ENCODE results near the gene BMP15.

Gene BMP15

DNA sequence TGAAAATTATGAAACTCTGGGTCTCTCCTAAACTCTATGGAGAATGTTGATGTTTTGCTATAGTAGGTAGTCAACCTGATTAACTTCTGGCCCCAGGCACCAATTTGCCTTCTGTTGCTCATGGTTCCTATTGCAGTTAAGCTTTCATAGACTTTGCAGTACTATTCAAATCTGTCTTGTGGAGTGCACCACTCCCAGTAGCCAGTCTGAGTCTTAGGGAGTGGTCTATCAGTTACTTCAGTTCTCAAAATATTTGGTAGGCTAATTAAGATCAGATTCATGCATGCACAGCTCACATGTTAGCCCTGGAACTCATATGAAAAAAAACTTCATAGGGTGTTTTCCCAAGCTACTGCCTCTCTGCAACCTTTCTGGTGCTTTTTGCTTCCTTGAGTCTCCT lies 53.3 kb downstream of the BMP15 start:
- TF ChIP-seq, protein P1, sequence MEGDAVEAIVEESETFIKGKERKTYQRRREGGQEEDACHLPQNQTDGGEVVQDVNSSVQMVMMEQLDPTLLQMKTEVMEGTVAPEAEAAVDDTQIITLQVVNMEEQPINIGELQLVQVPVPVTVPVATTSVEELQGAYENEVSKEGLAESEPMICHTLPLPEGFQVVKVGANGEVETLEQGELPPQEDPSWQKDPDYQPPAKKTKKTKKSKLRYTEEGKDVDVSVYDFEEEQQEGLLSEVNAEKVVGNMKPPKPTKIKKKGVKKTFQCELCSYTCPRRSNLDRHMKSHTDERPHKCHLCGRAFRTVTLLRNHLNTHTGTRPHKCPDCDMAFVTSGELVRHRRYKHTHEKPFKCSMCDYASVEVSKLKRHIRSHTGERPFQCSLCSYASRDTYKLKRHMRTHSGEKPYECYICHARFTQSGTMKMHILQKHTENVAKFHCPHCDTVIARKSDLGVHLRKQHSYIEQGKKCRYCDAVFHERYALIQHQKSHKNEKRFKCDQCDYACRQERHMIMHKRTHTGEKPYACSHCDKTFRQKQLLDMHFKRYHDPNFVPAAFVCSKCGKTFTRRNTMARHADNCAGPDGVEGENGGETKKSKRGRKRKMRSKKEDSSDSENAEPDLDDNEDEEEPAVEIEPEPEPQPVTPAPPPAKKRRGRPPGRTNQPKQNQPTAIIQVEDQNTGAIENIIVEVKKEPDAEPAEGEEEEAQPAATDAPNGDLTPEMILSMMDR (IDR thresholded peaks at IDR 0.05; ENCODE audit: low read depth, low read length): no peak
- no peak overlapping the region for H3K4me3 ChIP-seq (ENCODE audit: low read depth, low read length)

All from WI38 (cell line).